ENCODE data around the gene TUT7.

The TUT7 gene

GRCh38 chr9:86262492-86262891, 91.7 kb downstream of the TUT7 start:
- DNase-seq (ENCODE audit: low read depth), result no peak
- no peak for TF ChIP-seq CTCF (IDR thresholded peaks at IDR 0.05; ENCODE audit: insufficient read depth, low read depth, low read length, missing control alignments)
- no peak overlapping the region for H3K4me3 ChIP-seq (ENCODE audit: low read depth, low read length)

GRCh38 chr9:86259557-86259956, 94.7 kb downstream of the TUT7 start, which contains the start of gene C9orf153:
C9orf153 (minus strand) TSS chr9:86259657; CDS start chr9:86229603, 30,054 bp downstream.
- no peak for TF ChIP-seq CTCF (IDR thresholded peaks at IDR 0.05; ENCODE audit: insufficient read depth, low read depth, low read length, missing control alignments)
- no peak for DNase-seq (ENCODE audit: low read depth)
- H3K4me3 ChIP-seq (ENCODE audit: low read depth, low read length), result no peak within 1 kb of the TSS

- TF ChIP-seq CTCF (IDR thresholded peaks at IDR 0.05; ENCODE audit: insufficient read depth, low read depth, low read length, missing control alignments), result no peak
- H3K4me3 ChIP-seq (ENCODE audit: low read depth, low read length), result no peak overlapping the region
- no peak for DNase-seq (ENCODE audit: low read depth)
Observed at GRCh38 chr9:86257391-86257790, 96.8 kb downstream of the TUT7 start.

- no peak overlapping the region for H3K4me3 ChIP-seq (ENCODE audit: low read depth, low read length)
- no peak for TF ChIP-seq CTCF (IDR thresholded peaks at IDR 0.05; ENCODE audit: insufficient read depth, low read depth, low read length, missing control alignments)
- no peak for DNase-seq (ENCODE audit: low read depth)
Observed at GRCh38 chr9:86256653-86257052, 97.6 kb downstream of the TUT7 start.

GRCh38 chr9:86253577-86253976, 100.6 kb downstream of the TUT7 start:
- no peak overlapping the region for H3K4me3 ChIP-seq (ENCODE audit: low read depth, low read length)
- TF ChIP-seq CTCF (IDR thresholded peaks at IDR 0.05; ENCODE audit: insufficient read depth, low read depth, low read length, missing control alignments), result no peak

GRCh38 chr9:86252870-86253269, 101.3 kb downstream of the TUT7 start:
- H3K4me3 ChIP-seq (ENCODE audit: low read depth, low read length), result no peak overlapping the region
- TF ChIP-seq CTCF (IDR thresholded peaks at IDR 0.05; ENCODE audit: insufficient read depth, low read depth, low read length, missing control alignments), result no peak
- DNase-seq (ENCODE audit: low read depth), result no peak

More at GRCh38 chr9:86253577-86253976, 100.6 kb downstream of the TUT7 start:
- no peak for DNase-seq (ENCODE audit: low read depth)

- DNase-seq (ENCODE audit: low read depth), result no peak
- TF ChIP-seq CTCF (IDR thresholded peaks at IDR 0.05; ENCODE audit: insufficient read depth, low read depth, low read length, missing control alignments), result no peak
- H3K4me3 ChIP-seq (ENCODE audit: low read depth, low read length), result no peak overlapping the region
Observed at GRCh38 chr9:86250123-86250522, 104.1 kb downstream of the TUT7 start.

All from GM12865 (cell line).